Activated T-cell treated with anti-CD3 and anti-CD28 coated beads for 24 hours (primary cell): Measurements from ENCODE around the gene CDC20.
A peak's percentile ranks its signal among the peaks of the same experiment; 100 is the strongest.
"Not testable (repeated sequence)": the region's sequence is repeated elsewhere in the genome, so short reads cannot be mapped to it uniquely, and the experiment has no call there.

ENCODE experiments used
- DNase-seq: peaks from one replicate; pipeline ENCODE4 v3.0.0-alpha.2; 2020; ENCODE audit warnings: low read depth

Gene CDC20

DNA sequence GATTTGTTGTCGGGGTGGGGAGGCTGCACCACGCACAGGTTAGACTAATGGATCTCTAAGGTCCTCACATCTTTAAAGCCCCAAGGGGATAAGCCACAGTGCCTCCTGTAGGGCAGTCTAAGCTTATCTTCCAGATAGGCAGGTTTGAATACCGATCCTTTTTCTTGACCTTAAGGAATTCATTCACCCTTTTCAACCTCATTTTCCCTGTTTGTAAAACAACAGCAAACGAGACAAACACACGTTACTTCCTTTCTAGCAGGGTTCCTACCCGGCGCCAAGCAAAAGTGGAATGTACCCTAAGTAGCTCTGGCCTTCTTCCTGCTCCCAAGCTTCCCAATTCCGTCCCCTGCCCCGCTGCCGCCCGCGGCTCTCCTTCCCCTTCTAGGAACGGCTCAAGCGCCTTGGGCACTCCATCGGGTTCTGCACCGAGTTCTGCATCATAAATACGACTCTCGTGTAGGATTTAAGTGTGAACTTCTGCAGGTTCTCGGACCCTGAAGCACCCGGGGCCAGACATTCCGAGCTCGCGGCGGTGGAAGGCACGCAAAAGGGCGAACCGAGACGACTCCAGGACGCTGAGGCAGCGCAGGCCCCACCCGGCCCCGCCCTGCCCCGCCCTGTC lies 548 bp upstream of the CDC20 start:
- no peak for DNase-seq

DNA sequence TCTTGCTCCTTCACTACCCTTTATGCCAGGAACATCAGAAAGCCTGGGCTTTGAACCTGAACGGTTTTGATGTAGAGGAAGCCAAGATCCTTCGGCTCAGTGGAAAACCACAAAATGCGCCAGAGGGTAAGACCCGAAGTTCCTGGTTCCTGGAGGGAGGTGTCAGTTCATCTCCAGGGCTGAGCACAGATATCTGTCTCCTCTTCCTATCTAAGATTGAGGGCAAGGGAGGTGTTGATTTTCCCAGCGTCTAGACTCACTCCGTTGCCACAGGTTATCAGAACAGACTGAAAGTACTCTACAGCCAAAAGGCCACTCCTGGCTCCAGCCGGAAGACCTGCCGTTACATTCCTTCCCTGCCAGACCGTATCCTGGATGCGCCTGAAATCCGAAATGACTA lies 915 bp downstream of the CDC20 start:
- DNase-seq: no peak

DNA sequence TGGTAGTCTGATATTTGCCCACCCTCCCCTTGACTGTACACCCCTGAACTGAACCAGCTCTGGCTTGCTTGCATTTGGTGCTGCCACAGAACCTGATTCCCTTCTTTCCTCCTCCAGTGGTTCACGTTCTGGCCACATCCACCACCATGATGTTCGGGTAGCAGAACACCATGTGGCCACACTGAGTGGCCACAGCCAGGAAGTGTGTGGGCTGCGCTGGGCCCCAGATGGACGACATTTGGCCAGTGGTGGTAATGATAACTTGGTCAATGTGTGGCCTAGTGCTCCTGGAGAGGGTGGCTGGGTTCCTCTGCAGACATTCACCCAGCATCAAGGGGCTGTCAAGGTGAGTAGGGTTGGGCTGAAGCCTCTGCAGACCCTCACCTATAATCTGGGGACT lies 1.8 kb downstream of the CDC20 start:
- no peak for DNase-seq

DNA sequence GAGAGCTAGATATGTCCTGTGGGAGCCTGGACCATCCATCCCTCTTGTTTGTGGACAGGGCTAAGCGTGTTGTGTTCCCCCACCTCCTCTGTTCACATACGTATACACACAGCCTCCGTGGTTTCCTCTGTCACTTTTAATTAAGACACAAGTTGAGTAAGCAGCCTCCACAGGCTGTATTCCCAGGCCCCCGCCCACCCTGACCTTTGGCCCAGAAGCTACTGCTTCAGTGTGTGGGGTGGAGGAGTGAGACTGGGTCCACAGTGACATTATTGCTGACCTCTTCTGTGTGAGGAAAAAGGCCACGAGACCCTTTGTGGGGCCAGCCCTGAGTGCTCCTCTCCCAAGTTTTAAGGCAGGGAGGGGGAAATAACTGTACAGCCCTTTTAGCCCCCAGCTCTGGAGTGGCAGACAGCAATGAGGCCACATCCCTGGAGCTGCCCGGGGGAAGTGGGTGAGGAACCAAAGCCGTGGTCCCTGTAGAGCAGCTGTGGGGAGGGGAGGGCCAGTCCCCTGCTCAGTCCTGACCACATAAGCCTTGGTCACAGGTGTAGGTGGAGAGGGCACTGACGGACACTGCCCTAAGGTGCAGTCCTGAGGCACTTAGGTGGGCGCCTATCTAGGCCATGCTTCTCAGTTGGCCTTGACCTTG lies 4.6 kb downstream of the CDC20 start:
- no peak for DNase-seq

DNA sequence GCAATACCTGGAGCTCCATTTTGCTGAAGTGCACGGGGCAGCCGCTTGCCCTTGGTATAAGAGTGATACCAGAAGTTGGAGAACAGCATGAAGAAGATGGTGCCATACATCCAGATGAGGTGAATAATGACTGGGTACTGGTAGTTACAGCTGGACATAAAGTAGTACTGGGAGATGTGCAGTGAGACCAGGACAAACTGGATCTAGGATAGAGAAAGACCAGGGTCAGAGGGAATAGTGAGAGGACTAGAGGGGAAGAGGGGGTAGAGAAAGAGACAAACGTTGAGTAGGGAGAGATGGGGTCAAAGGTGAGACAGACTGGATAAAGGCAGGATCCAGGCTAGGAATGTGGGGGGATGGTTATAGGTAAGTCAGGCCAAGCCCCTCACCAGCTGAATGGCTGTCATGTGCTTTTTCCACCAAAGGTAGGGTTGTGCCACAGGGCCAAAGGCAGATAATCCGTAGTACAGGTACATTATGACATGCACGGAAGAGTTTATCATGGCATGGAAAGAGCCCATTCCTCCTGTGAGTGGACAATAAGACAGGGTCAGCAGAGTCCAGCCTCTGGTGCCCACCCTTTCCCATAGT lies 5.2 kb downstream of the CDC20 start:
- DNase-seq: no peak

DNA sequence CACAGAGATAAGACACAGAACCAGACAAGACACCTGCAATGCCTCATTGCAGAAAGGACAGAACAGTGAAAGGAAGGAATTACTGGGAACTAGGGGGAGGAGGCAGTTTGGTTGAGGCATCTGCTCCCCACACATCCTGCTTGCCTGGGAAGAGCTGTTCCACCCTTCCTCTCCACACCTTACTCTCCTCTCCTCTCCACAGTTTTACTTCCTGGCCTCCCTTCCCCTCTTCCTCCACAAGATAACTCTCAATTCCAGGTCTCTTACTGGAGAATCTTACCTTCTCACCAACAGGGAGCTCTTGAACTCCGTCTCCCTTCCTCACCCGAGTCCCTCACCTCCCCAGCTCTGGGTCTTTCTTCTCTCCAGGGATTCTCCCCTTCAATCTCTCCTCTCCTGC lies 6.9 kb downstream of the CDC20 start:
- no peak for DNase-seq

DNA sequence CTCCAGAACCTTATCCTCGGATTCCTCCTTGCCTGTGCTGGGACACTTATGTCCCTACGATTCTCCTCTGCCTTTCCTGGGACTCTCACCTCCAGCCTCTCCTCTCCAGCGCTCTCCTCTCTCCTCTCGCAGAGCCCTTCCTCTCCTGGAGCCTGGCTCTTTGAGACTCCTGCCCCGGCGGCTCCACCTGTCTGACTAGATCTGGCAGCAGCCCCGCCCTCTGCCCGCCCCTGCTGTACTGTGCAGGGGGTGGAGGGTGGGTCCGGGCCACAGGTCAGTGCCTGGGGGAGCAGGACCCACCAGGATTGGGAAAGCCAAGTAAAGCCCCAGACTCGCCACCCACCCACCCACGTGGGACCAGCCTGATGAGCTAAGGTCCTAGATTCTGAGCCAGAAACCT lies 7.4 kb downstream of the CDC20 start:
- DNase-seq: no peak

DNA sequence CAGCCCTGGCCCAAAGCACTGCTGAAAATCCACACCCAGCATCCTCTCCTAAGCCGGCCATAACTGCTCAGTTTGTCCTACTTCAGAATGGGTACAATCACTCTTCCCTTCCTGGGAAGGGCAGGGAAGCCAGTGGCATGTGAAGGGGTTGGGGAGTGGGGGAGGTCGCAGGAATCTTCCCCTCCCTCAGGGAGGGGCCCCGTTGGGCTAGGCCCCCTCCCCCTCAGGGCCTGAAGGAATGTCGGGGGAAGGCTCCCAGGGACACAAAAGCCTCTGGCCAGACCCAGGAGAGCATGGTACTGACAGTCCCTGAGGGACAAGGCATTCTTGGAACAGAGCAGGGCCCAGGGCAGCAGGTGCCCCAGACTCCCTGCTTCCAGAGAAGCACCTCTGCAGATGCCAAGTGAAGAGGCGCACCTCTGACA lies 7.8 kb downstream of the CDC20 start:
- no peak for DNase-seq

DNA sequence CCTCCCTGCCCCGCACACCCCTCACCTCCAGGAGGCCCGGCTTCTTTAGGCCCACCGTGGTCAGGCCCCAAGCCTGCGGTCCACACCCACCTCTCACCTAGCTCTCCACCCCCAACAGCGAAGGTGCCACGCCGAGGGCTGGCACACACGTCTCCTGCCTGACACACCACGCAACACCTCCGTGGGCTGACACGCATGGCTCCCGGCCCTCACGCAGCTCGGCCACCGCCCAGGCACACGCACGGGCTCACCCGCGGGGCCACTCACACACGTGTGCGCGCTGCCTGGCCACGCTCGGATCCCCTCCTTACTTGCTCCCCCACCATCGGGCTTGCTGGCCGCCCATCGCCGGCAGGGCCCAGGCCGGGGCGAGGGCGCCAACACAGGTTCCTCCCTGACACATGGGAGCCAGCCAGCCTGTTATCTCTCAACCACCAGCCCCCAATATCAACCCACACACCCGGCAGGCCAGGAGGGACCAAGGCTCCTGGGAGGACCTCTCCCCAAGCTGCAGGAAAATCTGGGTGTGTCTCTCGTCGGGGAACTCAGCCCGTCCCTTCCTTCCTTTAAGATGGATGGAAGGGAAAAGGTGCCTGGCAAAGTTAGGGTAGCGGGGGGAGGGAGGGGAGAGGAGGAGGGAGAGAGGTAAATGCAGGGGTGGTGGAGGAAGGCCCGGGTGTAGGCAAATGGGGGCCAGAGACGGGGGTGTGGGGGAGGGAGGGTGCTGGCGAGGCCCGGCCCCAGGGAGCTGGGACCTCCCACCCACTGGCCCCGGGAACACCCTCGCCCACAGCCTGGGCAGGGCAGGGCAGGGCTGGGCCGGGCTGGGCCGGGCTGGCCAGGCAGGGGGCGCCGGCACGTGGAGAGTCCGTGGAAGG lies 8.5 kb downstream of the CDC20 start:
- no peak for DNase-seq

DNA sequence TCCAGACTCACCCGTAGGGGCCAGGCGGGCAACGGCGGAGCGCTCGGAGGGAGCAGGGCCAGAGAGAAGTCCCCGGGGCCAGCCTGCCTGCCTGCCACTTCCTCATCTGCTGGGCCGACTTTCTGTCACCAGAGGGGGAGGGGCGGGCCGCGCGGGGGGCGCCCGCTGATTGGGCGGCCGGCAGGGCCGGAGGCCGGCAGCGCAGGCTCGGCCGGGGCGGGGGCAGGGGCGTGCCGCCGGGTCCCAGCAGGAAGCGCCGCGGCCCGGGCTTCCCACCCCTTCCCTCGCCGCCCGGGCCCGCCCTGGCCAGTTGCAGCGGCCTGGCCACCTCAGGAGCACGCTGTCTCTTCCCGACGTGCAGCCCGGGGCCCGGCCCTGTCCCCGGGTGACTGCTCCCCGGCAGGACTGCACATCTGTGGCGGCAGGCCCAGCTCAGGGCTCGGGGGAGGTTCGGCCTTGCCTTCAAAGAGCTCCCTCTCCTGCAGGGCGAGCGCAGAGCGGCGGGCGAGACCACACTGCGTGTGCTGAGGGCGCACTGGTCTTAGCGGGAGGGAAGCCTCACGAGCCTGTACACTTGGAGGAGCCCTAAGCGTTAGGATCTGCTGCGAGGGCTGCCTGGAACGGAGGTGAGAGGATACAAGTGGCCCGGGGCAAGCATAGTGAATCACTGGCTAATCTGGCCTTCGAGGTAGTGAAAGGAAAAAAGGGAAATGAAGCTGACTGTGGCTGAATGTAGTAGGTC lies 9.3 kb downstream of the CDC20 start, which contains the start of gene ELOVL1:
Gene ELOVL1, minus strand, starts transcription at position 108 of the 742 bp plus-strand sequence. CDS start 2,402 bp downstream, outside the sequence.
- DNase-seq: peak; percentile 89

DNA sequence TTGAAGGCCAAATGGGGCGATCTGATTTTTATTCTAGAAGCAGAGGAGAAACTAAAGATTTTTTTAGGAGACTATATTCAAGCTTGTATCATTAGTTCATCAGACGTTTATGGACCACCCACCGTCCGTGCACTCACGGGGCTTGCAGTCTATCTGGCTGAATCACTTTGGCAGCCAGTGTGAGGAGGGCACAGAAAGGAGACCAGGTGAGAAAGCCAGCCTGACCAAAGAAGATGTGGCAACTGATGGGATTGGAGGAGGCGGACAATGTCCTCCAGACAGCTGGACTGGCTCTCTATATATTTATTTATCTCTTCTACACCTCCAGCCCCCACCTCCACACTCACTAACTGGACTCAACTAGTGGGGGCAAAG lies 9.9 kb downstream of the CDC20 start:
- no peak for DNase-seq

DNA sequence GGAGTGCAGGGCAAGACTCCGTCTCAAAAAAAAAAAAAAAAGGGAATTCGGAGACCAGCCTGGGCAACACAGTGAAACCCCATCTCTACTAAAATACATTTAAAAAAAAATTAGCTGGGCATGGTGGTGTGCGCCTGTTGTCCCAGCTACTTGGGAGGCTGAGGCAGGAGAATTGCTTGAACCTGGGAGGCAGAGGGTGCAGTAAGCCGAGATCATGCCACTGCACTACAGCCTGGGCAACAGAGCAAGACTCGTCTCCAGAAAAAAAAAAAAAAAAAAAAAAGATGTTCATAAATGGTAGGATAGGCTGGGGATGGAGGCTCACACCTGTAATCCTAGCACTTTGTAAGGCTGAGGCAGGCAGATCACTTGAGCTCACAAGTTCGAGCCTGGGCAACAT lies 11.0 kb downstream of the CDC20 start:
- DNase-seq: not testable (repeated sequence)

DNA sequence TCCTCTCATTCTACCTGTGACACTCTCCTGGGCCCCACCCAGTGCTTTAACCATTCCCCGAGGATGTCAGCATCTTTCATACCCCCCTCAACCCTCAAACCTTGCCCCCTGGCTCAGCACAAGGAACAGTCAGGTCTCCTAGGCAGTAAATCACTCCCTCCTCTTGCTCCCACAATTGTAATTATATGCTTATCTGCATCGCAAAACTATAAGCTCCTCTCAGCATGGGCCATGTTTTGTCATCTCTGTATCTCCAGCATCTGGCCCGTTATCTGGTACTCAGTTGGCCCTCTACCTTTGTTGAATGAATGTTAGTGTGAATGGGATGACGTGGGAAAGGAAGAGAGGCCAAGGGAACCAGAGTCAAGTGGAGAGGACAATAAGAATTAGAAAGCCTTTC lies 11.8 kb downstream of the CDC20 start:
- no peak for DNase-seq

DNA sequence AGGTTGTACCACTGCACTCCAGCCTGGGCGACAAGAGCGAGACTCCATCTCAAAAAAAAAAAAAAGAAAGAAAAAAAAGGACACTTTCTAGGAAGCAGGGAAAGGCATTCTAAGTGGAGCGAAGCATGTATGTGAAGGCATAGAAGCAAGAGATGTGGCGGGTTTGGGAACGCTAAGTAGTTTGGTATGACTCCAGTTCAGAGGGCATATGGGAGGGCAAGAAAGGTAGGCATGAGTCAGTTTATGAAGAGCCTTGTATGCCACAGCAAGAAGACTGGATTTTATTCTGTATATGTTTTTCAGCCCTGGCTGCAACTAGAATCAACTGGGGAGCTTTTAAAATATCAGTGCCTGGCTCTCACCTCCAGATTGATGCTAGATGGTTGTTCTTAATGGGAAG lies 13.4 kb downstream of the CDC20 start:
- DNase-seq: no peak

DNA sequence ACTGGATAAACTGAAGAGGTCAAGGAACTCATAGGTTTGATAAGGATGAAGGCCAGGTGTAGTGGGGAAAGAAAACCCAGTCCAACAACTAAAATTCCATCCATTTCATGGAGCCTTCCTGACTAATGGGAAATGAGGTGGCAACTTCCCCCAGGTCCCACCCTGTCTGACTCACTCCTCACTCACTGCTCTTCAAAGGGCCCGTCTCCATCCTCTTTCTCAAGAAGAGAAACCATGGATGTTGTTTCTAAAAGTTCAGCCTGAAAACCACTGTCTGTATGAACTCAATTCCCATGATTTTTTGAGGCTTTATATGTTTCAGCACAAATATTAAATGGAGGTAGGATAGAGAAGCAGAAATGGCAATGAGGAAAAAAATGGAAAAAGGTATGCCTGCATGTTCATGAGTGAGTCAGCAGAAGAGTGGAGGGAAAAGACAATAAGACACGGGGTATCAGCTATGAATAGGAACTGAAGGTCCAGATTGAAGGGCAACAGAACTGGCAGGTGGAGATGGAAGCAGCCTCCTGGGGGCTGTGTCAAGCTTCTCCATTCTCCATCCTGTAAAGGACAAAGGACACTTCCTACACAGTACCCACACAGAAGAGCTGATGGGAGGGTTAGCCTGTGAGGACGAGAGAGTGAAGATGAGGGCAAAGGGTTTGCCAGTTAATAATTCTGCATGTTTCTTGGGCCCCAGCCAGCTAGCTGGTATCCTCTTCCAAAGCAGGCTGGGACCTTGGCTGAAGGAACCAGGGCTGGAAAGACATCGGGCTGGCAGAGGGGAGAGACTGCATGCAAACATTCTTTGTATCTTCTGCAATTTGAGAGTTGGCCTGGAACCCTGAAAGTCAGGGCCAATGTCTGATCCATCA lies 14.5 kb downstream of the CDC20 start:
- no peak for DNase-seq

DNA sequence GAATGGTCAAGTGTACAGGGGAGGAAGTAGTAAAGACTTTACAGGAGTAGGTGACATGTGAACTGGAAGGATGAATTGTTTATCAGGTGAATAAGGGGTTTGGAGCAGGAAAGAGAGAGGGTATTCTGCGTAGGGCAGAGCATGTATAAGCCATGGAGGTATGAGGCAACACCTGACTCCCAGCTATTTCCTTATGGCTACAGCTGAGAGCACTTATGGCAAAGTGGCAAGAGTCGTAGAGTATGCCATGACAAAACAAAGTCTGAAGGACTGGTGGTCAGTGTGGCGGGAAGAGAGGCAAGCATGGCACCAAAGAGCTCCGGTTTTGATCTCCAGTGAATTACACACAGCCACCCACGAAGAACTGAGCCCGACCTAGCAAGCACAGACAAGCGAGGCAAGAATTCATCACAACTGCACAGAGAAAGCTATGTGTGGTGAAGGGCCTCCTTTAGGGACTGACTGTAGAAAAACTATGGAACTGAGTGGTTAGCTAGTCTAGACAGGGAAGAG lies 18.0 kb downstream of the CDC20 start:
- DNase-seq: no peak

DNA sequence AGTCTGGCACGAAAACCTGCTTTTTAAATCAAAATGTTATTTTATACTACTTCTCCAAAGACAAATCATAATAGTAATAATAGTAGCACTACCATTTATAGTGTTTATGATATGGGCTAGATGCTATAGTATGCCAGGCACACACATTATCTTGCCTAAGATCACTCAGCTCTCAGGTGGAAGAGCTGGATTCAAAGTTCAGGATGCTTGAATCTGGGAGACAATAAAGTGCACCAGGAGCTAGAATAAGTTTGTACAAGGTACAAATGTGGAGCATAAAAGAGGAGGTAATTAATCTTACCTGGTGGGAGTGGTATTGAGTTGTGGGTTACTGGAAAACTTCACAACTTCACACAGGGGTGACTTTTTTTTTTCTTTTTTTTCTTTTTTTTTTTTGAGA lies 19.1 kb downstream of the CDC20 start:
- DNase-seq: no peak

DNA sequence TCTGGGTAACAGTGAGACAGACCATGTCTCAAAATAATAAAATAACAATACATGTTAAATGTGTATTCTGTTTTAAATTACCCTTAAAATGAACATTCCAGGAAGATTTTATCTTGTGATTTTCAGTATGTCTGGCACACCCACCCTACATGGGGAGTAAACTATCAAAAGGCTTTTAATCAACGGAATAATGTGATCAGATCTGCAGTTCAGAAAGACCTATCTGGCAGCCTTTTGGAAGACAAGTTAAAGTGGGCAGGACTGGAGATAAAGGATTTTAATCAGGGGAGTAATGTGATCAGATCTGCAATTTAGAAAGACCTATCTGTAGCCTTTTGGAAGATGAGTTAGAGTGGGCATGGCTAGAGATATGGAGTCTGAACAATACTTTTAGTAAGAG lies 20.7 kb downstream of the CDC20 start:
- DNase-seq: no peak

DNA sequence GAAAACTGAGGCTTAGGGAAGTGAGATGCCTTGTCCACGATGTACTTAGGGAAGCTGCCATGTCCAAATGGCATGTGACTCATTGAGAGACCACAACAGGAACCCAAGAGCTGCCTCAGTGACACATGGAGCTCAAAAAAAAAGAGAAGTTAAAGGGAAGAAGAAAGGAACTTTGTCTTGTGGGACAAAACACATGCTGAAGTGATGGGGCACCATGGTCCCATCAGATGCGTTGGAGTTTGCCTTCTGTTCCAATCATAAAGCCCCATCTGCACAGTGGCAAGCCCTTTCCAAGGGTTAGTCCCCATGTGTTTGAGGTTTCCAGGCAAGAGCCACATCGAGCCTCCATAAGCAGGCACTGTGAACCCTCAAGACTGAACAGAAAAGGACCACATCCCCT lies 22.8 kb downstream of the CDC20 start:
- DNase-seq: no peak

DNA sequence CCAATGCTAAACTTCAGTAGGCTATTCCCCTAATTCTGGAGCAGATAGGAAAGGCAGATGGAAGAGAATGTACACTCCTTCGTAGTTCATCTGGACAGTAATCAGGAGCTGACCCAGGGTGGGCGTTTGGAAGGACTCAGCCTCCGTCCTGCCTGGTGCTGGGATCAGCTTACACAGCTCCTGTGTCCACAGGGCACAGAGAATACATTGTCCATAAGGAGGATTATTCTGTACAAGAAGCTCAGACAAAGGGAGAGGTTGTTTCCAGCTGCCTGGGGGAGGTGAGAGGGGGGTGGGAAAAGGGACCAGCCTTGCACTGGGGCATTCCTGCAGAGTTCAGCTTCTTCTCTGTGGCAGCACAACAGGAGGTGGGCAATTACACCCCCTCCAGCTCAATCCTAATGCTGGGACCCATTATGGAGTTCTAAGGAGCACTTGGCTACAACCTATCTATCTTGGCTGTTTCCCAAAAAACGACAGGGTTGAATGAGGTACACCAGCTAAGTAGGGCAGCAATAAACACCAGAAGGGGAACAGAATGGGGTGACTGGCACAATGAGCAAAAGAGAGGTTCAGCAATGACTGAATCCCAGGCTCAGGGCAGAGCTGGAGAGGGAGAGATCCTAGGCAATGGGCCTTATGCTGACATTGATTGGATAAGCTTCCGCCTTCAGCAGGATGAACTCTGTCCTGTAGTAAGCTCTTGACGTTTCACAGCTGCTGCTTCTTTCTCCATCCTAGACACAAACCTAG lies 23.4 kb downstream of the CDC20 start:
- DNase-seq: no peak
